ENCODE measurements around the gene EXOC2. TPM values are rescaled to one million over a fixed set of nuclear protein-coding genes. Genes with fewer than 3 reads are reported as not detected.

EXOC2 gene
- total RNA-seq, 1 experiment from 2014 or later = 10.1 TPM

DNA sequence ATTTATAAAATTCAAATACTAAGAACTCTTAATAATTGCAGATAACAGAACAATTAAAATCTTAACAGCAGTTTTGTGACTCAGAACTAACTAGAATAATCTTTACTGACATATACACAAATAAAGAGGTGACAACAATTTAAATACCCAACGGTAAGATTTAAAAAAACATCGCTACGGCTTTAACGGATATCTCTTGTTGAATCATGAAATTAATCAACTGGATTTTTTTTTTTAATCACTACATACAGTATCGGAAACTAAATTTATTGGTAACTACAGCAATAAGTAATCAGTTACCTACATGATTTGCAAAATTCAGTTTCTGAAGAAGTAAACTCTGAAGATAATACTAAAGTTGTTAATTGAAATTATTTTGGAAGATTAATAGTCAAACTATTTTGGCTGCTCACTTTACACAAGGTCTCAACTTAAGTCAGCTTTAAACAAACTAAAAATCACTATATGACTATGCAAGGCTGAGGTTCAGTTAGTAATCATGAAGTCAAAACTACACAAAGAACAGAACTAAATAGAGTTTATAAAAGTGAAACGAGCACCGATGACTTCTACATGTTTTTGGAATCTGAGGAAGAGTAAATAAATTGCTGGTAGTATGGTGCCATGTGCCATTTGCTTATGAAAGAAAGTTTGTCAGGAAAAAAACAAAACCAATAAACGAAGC, 164.8 kb downstream of the EXOC2 start:
- no peak for DNase-seq (ENCODE audit: low spot score)

DNA sequence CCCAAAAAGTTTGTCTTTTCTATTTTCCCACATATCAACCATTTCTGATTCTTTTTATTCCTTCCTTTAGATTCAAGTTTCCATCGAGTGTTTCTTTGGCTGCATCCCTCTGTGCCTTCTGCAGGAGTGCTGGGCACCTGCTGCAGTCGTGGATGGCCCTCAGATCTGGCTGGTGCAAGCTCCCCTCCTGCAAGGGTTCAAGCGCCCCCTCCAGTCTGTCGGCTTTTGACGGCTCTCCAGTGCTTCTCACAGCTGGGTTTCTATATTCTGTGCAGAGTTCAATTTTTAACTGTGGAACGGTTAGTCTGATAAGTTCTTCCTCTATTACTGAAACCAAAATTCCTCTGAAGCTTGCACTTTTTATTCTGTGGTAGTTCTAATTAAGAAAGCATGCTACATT, 168.1 kb downstream of the EXOC2 start:
- DNase-seq (ENCODE audit: low spot score) = no peak

DNA sequence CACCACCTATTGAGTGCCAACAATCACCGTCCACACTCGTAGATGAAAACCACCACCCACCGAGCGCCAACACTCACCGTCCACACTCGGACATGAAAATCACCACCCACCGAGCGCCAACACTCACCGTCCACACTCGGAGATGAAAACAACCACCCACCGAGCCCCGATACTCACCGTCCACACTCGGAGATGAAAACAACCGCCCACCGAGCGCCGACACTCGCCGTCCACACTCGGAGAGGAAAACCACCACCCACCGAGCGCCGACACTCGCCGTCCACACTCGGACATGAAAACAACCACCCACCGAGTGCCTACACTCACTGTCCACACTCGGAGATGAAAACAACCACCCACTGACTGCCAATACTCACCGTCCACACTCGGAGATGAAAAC, 172.1 kb downstream of the EXOC2 start:
- DNase-seq (ENCODE audit: low spot score) = no peak

DNA sequence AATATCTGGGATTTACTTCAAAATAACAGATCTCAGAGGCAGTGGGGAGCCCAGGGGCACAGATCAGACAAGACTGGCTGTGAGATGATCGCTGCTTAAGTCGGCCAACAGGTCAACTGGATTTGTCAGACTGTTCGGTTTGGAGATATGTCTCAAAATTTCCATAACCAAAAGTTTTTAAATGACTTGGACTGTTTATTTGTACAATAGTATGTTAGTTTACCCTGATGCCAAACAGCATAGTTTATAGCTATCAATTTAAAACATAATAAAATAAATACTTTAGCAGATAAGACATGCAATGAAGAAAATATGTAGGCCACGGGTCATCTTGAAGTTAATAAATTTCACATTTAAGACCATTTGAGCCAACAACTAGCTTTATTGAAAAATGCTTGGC, 174.7 kb downstream of the EXOC2 start:
- no peak for DNase-seq (ENCODE audit: low spot score)

DNA sequence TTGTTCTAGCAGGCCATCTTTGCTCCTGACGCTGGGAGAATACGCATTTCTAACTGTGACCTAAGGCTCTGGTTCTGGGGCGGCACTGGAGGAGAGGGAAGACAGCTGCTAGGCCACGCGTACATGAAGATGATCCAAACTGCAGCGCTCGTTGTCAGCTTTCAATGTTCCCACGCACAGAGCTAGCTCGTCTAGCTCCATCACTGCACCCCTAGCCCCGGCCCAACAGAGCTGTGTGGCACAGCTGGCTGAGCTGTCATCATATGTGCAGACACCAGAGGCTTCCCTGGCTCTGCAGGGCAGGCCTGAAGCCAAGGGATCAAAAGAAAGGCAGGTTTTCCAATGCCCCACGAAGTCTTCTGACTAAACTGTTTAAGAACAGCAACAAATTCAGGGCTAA, 176.7 kb downstream of the EXOC2 start:
- DNase-seq (ENCODE audit: low spot score) = no peak

DNA sequence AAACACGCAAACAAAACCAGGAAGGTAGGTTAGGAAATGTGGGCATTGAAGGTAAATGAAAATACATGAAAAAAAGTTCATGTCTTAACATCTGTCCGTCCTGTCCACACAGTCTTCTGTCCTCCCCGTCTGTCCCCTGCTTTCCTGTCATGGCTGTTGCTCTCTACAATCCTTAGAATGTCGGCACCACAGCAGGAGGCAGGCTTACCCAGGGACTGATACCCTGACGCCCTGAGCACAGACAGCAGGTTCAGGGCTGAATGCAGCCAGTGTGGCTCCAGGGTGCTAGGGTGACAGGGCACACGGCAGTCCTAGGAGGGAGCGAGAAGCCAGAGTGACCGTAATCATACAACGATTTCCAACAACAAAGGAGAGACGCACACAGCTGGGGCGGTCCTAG, 177.7 kb downstream of the EXOC2 start:
- no peak for DNase-seq (ENCODE audit: low spot score)

DNA sequence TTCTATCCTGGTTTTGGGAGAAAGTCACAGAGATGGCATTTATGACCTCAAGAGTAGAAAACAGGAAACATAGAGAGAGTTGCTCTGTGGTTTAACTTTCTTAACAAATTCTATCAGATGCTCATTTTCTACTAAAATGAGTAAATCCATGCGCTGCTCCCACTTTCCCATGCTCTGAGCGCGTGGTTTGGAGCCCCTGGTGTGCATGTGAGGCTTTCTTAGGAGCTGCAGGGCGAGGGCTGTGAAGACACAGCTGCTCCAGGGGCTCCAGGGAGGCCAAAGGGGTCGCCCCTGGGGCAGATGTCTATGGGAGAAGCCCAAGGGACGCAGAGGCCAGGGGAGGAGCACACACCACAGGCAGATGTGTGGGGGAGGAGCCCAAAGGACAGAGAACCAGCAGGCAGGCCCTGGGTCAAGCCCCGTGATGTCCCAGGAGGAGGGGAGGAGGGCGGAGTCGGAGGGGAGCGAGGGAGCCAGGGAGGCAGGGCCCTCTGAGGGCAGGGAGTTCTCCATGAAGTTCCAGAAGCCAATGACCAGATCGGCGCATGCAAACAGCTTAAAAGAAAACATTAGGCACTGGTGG, 178.5 kb downstream of the EXOC2 start:
- DNase-seq (ENCODE audit: low spot score) = no peak

DNA sequence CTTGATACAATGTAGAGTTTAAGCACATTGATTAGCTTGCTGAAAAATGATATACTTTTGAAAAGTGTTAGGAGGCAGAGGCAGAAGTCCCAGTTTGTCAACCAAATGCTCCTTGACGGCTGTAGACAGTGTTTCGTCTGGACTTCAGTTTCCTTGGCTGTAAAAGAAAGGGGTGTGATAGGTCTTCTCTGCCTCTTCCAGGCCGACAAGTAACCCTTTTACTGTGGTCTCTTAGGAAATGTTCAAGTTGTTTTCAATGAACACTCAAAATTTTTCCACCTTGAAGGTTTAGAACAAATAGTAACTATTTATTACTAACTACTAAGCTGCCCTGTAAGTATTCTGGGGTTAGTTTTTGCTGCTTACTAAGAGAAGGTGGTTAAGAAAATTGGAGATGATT, 179.0 kb downstream of the EXOC2 start:
- DNase-seq (ENCODE audit: low spot score) = no peak

DNA sequence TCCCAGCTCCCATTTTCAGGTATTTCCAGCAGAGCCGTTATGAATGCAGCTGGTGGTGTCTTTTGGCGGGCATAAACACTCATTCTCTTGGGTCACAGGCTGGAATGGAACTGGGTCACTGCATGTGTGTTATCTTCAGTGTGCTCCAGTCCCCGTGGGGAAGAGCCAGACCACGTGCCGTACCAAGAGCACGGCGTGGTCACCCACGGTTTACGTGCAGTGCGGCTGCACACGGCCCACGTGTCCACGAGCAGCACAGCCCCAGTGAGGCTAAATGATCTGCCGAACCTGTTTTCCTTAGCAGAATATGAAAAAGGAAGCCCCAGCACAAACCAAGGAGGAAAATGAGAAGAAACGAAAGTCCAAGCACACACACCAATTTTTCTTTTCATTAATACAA, 179.9 kb downstream of the EXOC2 start:
- no peak for DNase-seq (ENCODE audit: low spot score)

DNA sequence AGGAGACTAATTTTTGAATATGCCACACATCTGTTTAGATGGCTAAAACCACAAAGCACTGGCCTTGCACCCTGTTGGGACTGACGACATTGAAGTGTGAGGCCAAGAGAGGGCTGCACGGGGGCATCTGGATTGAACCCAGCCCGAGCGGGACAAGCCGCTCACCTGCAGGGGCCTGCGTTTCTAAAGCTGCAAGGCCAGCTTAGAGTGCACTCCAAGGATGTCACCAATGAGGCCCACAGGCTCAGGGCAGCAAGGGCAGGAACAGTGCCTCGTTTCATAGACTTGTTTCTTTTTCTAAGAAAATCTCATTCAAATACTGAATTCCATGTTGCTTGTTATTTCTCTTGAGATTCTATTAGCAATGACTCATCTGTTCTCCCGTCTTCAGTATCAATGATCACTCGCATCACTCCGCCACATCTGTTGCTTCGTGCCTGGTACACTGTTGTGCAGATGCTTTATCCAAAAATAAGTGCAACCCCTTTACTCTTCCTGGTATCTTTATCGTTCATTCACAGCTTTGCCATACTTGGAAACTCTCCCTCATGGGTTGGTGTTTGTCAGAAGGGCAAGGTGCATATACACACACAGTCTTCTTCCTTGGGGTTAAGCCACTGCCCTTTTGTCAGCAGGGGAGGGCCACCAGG, 181.3 kb downstream of the EXOC2 start:
- no peak for DNase-seq (ENCODE audit: low spot score)

DNA sequence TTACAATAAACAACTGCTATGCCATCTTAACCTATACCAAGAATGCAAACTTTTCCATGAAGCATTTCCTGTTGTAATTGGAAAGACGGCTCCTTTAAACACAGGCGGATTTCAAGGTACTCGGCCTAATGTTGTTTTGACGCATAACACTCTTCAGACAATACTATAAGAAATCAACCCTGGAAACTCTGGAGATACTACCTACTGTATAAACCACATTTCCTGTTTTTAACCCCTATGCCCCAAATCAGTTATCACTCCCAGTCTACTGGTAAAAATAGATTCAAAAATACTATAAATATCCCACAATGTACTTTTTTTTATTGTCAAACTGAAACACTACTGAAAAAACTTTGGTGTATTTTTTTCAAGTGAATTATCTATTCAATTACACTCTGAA, 183.3 kb downstream of the EXOC2 start:
- no peak for DNase-seq (ENCODE audit: low spot score)

DNA sequence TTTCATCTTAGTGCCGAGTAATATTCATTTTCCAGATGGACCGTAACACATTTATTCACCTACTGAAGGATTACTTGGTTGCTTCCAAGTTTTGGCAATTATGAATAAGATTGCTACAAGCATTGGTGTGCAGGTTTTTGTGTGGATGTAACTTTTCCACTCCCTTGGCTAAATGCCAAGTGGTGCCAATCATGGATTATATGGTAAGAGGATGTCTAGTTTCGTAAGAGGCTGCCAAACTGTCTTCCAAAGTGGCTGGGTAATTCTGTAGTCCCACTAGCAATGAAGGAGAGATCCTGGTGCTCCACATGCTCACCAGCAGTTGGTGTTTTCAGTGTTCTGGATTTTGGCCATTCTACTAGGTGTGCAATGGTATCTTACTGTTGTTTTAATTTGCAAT, 184.3 kb downstream of the EXOC2 start:
- DNase-seq (ENCODE audit: low spot score) = no peak

DNA sequence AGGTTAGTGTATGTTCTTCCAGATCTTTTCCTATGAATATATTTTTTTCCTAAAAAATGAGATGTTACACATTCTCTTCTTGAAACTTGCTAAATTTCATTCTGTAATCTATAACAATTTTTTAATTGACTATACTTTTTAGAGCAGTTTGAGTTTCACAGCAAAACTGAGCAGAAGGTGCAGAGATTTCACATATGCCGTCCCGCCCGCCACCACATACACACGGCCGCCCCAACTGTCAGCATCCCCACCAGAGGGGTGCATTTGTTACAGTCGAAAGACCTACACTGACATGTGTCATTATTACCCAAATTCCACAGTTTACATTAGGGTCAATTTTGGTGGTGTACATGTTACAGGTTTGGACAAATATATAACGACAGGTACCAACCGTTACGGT, 184.9 kb downstream of the EXOC2 start:
- no peak for DNase-seq (ENCODE audit: low spot score)

DNA sequence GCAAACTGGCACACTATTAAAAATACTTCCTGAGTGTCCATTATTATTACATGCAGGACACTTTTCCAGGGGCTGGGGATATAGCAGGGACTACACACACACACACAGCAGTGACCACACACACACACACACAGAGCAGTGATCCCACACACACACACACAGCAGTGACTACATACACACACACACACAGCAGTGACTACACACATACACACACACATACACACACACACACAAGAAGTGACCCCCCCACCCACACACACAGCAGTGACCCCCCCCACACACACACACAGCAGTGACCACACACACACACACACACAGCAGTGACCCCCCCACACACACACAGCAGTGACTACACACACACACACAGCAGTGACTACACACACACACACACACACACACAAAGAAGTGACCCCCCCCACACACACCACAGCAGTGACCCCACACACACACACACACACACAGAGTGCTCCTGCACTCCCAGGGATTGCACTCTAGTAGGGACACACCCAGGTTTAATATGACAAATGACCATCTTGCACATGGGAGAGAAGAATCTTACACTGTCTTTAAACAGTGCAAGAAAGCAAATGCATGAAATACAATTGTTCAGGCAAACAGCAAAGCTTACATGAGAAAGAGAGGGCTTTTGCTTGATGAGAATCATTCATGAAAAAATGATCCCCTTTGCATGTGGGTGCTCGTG, 185.9 kb downstream of the EXOC2 start:
- no peak for DNase-seq (ENCODE audit: low spot score)

DNA sequence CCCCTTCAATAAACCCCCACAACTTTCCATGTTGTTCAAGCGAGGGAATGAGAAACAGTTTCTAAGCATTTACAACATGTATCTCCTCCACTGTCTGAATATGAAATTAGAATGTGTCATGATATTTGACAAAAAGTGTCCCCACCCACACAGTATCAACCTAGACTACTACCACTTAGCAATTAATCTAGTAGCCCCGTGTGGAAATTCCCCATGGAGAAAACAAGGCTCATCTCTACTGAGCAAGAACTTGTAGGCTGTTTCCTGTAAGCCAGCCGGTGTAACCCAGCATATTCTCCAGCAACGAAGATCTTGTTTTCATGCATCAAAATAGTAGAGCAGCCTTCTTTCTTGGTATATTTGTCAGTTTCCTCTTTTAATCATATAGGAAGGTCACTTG, 186.4 kb downstream of the EXOC2 start:
- DNase-seq (ENCODE audit: low spot score) = no peak

DNA sequence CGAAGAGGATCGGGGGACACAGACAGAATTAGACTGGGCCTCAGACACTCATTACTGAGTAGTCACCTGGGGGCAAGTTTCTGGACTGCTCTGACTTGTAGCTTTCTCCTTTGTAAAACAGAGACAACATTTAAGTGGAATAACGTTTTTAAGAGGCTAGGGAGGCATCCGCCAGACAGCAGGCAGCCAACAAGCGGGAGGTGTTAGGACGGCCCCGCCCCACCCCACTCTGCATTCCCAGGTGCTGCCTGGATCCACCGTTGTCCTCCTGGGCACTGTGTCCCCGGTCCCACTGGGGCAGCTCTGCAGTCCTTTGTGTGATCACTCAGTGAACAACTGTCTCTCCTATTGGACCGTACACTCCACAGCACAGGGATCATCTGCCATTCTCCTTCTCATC, 187.6 kb downstream of the EXOC2 start:
- no peak for DNase-seq (ENCODE audit: low spot score)

DNA sequence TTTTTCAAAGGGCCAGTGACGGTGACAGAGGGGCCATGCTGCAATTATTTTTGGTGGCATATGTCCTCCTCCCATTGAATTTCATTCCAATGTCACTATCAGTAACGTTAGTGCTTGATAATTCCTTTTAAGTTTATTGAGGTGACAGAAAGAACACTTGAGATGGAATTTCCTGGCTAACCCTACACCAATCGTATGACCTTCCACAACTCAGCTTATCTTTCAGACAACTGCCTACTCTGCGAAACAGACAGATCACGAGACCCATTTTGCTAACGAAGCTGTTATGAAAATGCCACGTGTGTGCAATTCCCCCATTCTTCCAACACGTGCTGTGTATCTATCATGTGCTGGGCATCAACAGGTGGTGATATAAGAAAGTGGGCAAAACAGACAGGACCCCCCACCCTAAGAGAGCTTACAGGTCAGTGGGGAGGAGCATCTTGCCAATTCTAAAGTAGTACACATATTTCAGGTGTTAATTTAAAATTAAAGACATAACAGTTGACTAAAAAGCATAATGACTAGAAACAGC, 188.4 kb downstream of the EXOC2 start:
- no peak for DNase-seq (ENCODE audit: low spot score)

DNA sequence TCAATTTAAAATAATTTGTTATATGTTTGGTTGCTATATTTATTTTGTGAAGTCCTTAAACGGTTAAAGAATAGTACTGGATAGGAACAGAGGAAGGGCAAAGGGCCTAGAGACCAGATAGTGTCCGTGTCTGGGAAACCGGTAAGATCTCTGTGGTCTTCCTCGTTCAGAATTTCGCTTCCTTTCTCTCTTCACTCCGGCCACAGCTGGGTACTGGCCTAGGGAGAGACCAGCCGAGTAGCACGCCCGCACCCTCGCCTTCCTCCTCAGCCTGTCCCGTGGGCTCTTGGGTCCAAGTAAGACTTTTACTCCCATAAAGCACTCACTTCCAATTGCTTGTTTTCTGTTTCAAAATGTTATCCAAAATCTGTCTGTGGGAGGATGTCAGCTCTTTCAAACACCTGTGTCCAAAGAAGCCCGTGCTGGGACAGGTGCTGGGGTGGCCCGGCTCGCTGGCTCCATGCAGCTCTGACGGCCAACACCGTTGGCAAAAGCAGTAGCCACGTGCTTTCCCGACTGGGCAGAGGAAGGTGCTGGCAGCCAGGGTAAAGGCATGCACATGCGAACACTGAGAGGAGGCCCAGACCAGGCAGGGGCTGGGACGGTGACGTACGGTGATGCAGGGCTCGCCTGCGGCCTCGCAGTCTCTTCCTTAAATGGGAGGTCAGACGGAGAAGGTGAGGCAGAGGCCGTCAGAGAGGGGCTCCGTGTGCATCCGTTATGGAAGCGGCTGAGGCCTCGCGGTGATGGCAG, 189.2 kb downstream of the EXOC2 start:
- no peak for DNase-seq (ENCODE audit: low spot score)

DNA sequence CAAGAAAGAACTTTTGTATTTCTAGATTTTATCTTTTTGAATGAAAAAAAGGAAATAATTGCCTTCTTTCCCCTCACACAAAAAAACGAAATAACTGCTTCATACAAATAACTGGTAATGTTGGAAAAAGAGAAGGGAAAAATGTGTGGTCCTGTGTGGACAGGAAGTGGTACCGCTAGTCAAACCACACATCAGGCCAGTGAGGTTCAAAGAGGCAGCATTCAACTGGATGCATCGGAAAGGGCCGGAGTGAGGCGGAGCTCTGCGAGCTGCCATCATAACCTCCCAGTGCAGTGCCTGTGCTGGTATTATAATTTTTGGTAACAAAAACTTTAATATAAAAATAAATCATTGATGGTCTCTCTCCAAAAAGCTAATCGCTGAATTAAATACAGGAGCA, 190.2 kb downstream of the EXOC2 start:
- DNase-seq (ENCODE audit: low spot score) = no peak

DNA sequence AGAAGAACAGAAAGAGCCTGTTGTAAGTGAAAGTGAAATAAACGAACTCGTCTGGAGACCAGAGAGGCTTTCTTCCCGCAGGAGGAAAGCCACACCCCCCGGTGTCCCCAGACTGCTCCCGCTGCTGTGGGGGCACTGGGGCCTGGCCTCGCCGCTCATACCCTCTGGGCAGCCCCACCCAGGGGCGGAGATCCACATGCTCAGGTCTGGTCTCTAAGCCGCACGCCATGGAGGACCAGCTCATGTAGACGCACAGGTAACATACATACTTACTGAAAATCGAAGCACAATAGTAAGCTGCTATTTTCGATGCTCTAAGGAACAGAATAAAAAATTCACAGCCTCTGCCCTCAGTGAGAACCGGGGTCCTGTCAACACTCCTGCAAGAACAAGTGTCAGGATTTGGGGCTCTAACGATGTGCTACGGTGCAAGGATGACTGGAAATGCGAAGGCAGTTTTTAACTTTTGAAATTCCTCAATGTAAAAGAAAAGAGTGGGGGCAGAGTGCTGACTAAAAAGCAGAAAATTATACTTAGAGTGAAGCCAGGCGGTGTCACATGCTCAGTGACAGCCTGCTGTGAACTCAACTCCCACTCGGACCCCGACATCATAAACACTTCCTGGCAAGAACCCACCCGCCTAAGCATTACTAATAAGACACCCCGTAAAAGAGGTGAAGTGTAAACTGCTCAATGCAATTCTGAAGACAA, 190.9 kb downstream of the EXOC2 start:
- peak; percentile 5 for DNase-seq (ENCODE audit: low spot score)

DNA sequence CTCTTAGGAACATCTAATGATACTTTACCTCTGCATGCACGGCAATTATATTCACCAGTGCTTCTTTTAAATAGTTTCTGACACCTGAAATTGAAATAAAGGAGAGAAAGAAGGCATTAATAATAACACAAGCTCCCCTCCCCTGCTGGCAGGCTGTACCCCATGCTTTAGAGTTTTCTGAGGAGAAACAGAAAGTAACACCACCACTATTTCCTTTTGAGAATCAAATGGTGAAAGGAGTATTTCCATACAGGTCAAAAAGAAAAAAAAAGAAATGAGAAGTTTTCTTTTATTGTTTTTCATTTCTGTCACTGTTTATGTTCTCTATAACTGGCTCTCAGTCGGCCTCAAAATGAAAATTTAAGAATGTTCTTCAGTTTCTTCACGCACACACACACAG, 193.3 kb downstream of the EXOC2 start:
- DNase-seq (ENCODE audit: low spot score) = no peak
